Measurements from ENCODE around the gene MMP2.

MMP2 gene

GRCh38 chr16:55476625-55477533 is 2.1 kb upstream of the MMP2 start:
- no peak for TF ChIP-seq GATA1 (IDR thresholded peaks at IDR 0.05; ENCODE audit: low read depth, low read length)
- no peak for TF ChIP-seq POLR2A (IDR thresholded peaks at IDR 0.05; ENCODE audit: low read length)
- no peak for DNase-seq

DNA sequence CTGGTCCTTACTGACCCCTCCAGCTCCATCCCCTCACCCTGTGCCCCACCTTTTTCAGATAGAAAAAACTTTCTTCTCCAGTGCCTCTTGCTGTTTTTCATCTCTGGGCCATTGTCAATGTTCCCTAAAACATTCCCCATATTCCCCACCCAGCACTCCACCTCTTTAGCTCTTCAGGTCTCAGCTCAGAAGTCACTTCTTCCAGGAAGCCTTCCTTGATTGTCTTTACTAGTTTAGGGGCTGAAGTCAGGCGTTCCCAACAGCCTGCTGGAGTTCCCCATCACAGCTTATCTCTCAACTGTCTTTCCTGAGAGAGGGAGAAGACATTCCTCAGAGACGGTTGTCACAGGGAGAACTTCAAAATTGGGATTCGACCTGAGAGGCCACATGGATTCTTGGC is 1.3 kb upstream of the MMP2 start:
- TF ChIP-seq POLR2A (IDR thresholded peaks at IDR 0.05; ENCODE audit: low read length) (no peak), GATA1 (IDR thresholded peaks at IDR 0.05; ENCODE audit: low read depth, low read length) (no peak)
- DNase-seq = no peak

GRCh38 chr16:55479430-55480140 is 587 bp downstream of the MMP2 start:
- no peak for DNase-seq
- TF ChIP-seq GATA1 (IDR thresholded peaks at IDR 0.05; ENCODE audit: low read depth, low read length) (no peak), POLR2A (IDR thresholded peaks at IDR 0.05; ENCODE audit: low read length) (no peak)

DNA sequence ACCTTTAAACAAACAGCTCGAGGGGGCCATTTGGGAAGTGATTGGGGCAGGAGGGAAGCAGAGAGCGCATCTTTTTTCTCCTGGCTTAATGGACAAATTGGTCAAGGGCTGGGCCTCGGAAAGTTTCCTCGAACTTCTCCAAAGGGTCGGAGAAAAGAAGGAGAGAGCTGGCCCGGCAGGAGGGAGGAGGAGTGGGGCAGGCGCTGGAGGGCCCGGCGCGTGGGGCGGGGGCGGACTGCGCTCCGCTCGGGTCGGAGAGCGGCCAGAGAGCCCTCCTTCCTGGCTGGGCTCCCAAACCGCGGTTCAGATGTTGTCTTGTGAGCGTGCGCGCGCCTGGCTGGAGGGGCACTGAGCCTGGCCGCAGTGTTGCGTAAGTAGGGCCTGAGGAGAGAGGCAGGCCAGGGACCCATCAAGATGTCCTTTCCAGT is 1.2 kb downstream of the MMP2 start:
- DNase-seq = peak in 1 of 2 experiments; percentile 4

DNA sequence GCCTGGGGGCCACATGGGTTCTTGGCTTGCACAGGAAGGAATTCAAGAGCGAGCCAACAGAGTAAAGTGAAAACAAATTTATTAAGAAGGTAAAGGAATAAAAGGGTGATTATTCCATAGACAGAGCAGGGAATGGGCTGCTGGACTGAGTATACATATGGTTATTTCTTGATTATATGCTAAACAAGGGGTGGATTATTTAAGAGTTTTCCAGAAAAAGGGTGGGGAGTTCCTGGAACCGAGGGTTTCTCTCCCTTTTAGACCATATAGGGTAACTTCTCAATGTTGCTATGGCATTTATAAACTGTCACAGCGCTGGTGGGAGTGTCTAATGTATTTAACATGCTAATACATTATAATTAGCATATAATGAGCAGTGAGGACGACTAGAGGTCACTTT is 2.0 kb downstream of the MMP2 start:
- no peak for DNase-seq
- no peak for TF ChIP-seq POLR2A (IDR thresholded peaks at IDR 0.05; ENCODE audit: low read length)

More for the DNA sequence above, 1.2 kb downstream of the MMP2 start:
- TF ChIP-seq GATA1 (IDR thresholded peaks at IDR 0.05; ENCODE audit: low read depth, low read length) (no peak), POLR2A (IDR thresholded peaks at IDR 0.05; ENCODE audit: low read length) (no peak)

DNA sequence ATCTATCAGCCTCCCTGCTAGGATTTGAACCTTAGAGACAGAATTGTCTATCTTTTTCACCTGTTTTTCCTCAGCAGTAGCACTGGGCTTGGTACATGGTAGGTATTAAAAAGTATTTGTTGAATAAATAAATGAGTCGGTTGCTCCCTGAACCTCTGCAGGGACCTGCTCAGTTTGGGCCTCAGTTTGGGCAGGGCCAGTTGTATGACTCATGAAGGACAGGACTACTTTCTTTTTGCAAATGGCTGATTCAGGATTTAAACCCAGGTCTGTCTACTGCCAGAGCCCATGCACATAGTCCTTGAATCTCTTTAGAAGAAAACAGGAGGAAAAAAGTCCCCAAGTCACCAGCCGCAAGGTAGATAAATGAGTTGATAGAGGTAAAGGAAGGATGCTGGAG is 3.1 kb downstream of the MMP2 start:
- TF ChIP-seq GATA1 (IDR thresholded peaks at IDR 0.05; ENCODE audit: low read depth, low read length) (no peak), POLR2A (IDR thresholded peaks at IDR 0.05; ENCODE audit: low read length) (no peak)
- no peak for DNase-seq

GRCh38 chr16:55487048-55487803 is 8.2 kb downstream of the MMP2 start:
- TF ChIP-seq POLR2A (IDR thresholded peaks at IDR 0.05; ENCODE audit: low read length) = no peak
- TF ChIP-seq GATA1 (IDR thresholded peaks at IDR 0.05; ENCODE audit: low read depth, low read length) = no peak
- DNase-seq = no peak

GRCh38 chr16:55488306-55488705 is 9.3 kb downstream of the MMP2 start:
- TF ChIP-seq GATA1 (IDR thresholded peaks at IDR 0.05; ENCODE audit: low read depth, low read length) (no peak), POLR2A (IDR thresholded peaks at IDR 0.05; ENCODE audit: low read length) (no peak)
- DNase-seq = no peak

DNA sequence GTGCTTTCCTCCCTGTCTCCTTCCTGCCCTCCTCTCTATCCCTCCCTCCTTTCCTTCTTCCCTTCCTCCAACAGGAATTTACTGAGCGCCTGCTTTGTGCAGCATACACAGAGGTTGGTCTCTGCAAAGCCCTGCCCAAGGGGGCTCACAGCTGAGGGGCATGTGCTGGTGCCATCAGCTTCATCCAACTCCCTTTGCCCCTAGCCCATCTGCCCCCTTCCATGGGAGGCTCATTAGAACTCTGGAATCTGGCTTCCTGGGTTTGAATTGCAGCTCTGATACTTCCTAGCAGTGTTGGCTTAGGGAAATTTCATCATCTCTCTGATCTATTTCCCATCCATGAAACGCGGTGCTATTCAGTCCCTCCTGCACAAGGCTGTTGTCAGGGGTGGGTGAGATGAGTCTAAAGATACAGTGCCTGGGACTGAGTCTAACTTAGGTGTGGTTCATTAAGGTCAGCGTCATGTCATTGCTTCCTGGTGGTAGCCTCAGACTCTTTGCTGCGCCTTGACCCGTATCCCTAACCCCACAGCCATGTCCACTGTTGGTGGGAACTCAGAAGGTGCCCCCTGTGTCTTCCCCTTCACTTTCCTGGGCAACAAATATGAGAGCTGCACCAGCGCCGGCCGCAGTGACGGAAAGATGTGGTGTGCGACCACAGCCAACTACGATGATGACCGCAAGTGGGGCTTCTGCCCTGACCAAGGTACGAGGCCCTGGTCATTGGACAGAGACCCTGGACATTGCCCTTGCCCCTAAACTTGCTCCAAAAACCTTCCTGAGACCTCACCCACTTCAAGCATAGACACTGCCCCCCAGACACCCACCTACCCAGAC is 10.3 kb downstream of the MMP2 start:
- TF ChIP-seq POLR2A (IDR thresholded peaks at IDR 0.05; ENCODE audit: low read length) = no peak
- TF ChIP-seq GATA1 (IDR thresholded peaks at IDR 0.05; ENCODE audit: low read depth, low read length) = no peak
- DNase-seq = no peak

GRCh38 chr16:55489956-55490265 is 10.9 kb downstream of the MMP2 start:
- TF ChIP-seq GATA1 (IDR thresholded peaks at IDR 0.05; ENCODE audit: low read depth, low read length) (no peak), POLR2A (IDR thresholded peaks at IDR 0.05; ENCODE audit: low read length) (no peak)
- DNase-seq = no peak

GRCh38 chr16:55490301-55490700 is 11.3 kb downstream of the MMP2 start:
- DNase-seq = no peak
- TF ChIP-seq POLR2A (IDR thresholded peaks at IDR 0.05; ENCODE audit: low read length) = no peak
- TF ChIP-seq GATA1 (IDR thresholded peaks at IDR 0.05; ENCODE audit: low read depth, low read length) = no peak

DNA sequence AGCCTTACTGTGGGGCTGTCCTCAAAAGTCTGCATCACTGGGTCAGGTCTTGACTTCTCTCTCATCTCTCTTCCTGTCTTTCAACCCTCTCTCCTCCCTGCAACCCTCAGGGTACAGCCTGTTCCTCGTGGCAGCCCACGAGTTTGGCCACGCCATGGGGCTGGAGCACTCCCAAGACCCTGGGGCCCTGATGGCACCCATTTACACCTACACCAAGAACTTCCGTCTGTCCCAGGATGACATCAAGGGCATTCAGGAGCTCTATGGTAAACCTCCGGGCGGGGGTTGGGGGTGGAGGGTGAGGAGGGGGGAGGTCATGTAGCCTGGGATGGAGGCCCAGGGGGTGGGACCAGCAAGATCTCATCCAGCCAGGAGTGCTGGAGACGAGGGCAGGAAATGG is 12.7 kb downstream of the MMP2 start:
- no peak for DNase-seq

GRCh38 chr16:55492756-55493380 is 13.9 kb downstream of the MMP2 start:
- DNase-seq = no peak
- no peak for TF ChIP-seq GATA1 (IDR thresholded peaks at IDR 0.05; ENCODE audit: low read depth, low read length)

More for the DNA sequence above, 12.7 kb downstream of the MMP2 start:
- no peak for TF ChIP-seq POLR2A (IDR thresholded peaks at IDR 0.05; ENCODE audit: low read length)
- no peak for TF ChIP-seq GATA1 (IDR thresholded peaks at IDR 0.05; ENCODE audit: low read depth, low read length)
